Hippocampal formation (tissue), 2 donors: ENCODE results near the gene MYO5B.

Source experiments
- DNase-seq, 2 donors: peaks; one replicate each; lab custom pipeline; 2025; lab: John Stamatoyannopoulos, UW

Gene MYO5B

DNA sequence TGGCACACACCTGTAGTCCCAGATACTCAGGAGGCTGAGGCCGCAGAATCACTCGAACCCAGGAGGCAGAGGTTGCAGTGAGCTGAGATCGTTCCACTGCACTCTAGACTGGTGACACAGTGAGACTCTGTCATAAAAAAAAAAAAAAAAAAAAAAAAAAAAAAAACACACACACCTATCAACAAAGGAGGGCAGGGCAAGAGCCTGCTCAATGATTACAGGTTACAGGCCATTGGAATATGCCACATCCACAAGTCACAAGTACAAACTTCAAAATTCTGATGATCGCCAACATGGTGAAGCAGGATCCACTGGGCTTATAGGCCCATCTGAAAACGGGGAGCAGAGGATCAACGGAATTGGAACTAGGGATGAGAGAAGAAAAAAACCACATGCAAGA is 6.3 kb downstream of the MYO5B start:
- DNase-seq = no peak

DNA sequence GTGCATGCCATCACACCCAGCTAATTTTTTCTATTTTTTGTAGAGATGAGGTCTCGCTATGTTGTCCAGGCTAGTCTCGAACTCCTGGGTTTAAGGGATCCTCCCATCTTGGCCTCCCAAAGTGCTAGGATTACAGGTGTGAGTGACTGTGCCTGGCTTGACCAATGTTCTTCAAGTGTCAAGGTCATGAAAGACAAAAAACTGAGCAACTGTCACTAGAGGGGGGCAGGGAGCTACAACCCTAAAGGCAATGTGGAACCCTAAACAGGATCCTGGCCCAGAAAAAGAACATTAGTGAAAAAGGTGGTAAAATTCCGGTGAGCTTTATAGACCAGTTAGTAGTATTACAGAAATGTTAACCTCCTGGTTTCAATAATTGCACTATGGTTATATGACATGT is 7.3 kb downstream of the MYO5B start:
- no peak for DNase-seq

DNA sequence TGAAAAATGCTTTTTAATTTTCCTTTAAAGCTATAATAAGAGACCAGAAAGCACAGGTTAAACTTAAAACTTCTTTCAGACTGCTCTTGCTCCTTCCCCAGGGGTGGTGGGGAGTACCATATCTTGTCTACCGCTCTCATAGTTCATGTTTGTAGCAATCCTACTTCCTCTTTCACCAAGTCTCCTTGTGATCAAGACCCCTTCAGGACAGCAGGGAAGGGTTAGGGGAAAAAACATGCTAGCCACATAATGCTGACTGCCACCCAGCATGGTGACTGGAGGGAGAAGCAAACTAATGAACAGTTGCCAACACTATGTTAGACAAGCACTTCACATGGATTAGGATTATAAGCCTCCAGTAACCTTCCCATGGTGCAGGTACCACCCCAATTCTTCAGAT is 8.6 kb downstream of the MYO5B start:
- no peak for DNase-seq

DNA sequence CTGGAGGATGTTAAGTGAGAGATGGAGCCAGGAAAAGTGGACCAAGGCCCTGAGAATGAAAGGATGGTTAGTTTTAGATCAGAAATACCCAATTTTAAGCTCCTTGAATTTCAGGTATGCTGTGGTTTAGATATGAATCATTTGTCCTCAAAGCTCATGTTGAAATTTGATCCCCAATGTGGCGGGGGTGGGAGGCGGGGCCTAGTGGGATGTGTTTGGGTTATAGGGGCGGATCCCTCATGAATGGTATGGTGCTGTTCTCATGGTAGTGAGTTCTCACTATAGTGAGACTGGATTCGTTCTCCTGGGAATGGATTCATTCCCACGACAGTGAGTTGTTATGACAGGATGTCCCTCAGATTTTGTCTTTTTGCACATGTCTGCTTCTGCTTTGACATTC is 11.4 kb downstream of the MYO5B start:
- no peak for DNase-seq

DNA sequence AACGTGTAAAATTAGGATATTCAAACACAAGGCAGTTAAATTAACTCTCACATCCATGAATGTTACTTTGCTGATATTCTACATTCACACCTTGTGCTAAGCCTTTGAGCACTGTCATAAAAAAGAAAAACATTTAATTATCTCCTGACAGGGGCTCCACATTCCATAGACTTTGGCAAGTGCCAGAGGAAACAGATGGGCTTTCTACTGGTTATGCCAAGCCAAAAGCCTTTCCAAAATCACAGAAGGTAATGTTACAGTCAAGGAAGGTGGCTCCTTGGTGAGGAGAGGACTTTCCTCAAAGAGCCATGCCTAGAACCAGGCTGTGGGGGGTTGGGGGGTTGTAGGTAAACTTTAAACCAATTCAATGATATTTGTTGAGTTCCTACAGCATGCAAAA is 12.4 kb downstream of the MYO5B start:
- no peak for DNase-seq

DNA sequence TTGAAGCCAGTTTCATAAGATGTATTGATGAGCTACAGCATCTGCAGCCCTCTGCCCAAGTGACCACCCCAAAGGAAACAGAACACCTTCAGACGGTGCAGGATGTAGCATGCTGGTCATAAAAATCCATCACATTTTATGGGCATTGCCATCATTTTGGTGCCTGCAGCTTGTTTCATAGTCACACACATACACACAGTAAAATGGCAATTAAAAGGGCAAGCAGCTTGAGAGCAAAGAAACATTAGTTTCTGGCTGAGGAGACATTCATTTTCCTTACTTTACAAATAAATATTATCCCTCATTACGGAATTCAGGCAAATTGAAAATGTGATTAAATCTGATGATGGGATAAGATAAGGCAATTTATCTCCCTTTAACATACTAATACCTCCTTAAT is 13.4 kb downstream of the MYO5B start:
- DNase-seq = no peak

DNA sequence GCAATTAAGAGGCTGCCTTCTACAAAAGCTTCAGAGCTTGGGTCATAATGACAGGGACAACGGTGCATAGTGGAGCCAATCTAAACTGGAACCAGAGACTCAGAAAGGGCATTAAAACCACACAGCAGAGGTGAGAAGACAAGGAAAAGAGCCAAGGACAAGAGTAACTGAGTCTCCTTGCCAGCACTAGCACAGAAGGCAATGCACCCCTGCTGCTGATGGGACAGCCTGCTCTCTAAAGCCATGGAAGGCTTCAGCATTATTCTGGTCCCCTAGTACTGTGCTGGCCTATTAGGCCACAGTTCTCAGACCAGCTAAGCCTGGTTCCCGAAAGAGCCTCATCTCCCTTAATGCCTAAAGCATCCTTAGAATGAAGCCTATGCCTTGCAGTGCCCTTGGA is 15.5 kb downstream of the MYO5B start:
- no peak for DNase-seq

DNA sequence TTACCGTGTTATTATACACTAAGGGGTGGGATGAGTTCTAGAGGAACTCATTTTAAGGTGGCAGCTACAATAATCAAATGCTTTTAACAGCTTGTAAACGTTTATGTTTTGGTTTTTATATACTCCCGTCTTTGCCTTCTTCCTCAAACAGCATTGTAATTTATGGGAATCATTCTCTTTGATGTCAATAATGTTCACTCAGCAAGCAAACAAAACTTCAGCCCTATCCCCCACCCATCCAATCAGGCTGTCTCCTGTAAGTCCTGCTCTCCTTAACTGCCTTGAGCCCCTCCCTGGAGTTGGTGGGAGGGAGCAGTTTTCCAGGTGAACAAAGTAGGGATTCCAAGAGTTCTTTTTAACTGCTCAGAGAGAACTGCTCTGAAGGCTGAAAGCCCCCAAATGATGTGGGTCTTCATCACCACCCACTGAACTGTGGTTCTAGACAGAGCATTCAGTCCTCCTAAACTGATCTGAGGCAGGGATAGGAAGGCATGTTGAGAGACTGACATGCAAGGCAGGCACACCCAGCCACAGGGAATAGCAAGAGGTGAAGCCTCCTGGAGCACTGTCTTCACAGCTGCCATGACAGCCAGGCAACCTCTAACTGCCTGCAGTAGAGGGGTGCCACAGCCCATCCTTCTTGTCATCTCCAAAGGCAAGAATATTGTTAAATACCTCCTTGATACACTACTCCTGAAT is 17.5 kb downstream of the MYO5B start:
- DNase-seq = no peak

DNA sequence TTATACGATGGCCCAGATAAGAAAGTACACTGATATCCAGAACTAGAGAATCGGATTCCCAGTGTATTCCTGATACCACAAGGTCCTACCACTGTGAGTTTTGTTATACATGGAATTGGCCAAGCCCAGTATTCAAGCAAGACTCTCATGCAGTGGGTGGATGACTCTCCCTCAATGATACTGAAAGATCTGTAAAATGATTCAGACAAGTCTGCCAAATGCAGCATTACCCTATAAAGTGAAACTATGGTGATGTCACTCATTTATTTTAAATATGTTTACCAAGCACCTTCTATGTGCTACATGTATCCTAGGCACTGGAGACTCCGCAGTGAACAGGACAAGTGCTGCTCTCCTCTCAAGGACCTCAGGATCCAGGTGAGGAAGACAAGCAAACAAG is 22.6 kb downstream of the MYO5B start:
- no peak for DNase-seq

DNA sequence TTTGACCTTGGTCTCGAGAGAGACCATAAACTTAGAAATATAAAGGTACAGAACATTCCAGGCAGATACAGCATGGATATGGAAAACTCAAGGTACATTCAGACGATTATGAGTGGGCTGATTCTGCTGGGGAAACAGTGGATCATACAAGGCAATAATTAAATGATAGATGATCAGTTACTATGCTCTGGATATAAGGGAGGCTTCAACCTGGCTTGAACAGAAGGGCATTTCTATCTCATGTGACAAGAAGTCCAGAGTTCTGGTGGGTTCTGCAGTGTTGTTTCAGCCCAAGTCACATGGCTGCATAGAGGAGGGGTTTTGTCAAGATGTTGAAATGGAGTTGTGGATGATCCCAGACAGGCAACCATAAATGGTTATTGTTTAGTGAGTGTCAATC is 23.5 kb downstream of the MYO5B start:
- no peak for DNase-seq

DNA sequence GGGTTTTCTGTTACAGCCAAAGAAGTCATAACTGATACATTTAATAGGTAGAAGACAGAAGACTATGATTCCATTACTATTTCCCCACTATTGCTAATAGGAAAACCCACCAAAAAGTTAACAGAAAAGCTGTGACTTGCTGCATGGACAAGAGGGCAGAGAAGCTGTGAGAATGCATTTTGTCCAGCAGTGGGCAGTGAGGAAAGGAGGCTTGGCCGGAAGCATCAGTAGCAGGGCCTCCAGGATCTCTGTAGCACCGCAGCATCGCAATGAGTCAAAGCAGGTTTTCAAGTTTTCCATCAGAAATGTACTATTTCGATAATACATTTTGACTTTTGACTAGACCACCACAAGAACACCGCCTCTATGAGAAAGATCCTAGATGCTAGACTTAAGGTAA is 24.9 kb downstream of the MYO5B start:
- DNase-seq = no peak

DNA sequence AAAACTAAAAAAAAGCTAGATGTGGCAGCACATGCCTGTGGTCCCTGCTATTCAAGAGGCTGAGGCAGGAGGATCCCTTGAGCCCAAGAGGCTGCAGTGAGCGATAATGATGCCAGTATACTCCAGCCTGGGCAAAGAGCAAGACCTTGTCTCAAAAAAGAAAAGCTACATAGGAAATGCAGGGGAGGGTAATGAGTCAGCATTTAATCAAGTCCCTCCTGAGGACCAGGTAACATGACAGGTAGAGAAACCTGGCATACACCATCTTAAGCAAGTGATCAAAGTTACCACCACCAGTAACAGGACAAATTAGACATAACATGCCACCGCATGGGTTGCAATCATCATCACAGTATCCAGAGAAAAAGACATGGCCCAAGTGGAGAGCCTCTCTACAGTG is 25.8 kb downstream of the MYO5B start:
- no peak for DNase-seq

DNA sequence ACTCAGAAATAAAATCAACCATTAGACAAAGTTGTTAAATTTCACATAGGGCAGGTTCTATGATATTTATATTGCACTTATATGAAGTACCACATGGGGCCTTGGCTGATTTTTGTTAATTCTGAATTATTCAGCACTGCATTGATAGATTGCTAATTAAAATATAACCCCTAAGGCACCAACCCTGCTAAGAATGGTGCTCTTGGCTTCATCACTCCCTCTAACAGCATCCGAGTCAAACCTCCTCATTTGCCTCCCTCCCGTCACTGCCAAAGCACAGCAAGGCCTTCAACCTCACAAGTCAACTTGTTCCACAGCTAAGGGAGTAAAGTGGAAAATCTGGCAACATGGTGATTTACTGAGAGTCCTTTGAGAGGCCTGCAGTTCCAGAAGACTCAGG is 27.0 kb downstream of the MYO5B start:
- no peak for DNase-seq

DNA sequence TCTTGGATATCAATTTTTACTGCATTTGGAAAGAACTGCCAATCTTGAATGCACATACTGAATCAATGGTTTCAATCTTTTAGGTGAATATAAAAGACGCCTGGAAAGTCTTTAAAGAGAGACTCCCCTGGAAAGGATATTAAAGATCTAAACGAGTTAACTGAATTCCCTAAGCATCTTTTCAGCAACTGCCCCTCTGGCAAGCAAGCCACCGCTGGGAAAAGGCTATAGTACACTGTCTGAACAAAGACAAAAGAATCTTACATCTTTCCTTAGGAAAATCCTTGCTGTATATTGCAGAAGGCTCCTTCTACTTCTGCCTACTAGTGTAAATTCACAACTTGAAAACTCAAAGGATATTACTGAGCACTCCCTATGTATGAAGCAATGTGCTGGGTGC is 28.0 kb downstream of the MYO5B start:
- no peak for DNase-seq

DNA sequence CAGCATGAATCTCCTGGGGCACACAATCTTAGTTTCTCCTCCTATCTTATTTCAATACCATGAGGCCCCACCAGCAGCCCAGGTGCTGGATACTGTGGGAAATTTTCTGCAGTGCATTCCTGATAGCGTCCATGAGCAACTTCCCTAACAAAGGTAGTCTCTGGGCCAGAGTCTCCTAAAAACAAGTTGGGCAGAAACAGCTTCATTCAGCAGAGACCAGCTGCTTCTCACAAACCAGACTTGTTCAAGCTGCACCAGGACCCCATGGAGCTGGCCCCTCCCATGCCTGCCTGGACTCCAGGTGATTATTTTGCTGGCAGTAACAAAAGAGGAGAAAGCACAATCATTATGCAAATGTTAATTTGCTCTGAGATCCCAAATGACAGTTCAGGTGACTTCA is 31.4 kb downstream of the MYO5B start:
- DNase-seq = no peak

DNA sequence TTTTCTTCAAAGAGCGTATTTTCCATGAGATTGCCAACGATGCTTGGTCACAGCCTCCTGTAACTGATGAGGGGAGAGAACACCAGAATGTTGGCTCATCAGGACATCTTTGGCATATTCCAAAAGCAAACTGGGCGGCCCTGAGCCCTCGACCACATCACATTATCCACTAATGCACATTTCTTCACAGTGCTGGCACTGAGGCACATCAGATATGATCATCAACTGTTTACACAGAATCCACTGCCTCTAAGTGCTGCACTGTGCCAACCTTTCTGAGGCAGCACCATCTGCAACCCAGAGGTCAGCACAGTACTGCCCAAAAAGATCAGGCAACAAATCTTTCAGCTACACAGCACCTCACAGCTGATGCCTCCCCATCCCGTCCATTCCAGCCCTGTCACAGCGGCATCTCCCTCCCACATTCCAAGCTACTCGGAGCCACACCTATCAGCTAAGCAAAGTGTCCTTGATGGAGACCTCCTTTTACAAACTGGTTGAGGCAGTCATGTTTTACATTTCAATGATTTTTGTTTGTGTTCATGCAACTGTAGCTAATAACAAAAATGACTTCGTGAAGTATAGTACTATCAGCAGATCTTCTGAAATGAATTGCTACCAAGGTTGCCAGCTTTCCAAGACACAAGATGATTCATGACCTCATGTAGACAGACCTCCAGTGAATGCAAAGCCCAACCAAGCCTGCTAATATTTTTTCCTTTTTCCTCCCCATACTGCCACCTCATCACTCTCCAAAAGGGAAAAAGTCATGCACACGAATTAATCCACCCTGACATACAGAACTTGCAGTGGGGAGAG is 32.3 kb downstream of the MYO5B start:
- DNase-seq = no peak

DNA sequence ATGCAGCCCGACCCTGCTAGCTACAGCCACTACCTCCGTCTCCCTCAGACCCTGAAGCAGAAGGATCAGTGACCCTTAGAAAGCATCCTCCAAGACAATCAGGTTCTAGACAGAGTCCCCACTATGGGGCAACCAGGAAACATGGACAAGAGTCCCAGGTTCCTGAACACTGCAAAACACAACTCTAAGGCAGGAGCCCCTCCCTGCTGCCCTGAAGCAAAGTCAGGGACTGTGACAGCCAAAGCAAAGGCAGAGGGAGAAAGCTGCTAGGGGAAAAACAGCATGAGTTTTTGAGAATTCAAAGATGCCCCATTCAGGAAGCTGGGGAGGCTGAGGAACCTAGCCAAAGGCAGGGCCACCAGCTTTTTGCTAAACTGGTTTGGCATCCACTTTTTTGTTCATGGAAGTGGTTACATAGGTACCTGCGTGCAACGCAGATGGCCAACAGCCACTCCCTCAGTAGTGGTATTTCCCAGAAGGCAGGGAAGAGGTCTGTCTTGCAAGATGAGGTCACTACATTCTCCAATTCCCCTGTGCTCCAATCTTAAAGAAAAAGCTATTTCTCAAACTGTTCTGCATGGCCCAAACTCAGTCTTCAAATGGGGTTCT is 33.2 kb downstream of the MYO5B start:
- no peak for DNase-seq

DNA sequence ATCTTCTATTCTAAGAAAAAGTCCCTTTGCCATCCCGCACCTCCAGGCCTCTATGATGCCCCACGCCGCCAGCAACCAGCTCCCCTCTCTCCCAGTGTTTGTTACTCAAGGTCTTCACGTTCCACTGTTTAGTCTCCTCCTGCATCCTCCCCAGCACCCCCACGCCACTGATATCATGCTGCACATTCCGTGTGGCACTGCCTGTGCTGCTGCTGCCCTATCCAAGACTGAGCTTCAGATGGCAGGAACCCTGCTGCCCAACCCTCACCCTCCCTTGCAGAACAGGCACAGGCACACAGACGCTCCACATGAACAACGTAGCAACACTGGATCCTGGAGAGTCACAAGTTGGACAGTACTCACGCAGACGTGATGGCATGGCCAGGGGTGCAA is 35.3 kb downstream of the MYO5B start:
- no peak for DNase-seq

DNA sequence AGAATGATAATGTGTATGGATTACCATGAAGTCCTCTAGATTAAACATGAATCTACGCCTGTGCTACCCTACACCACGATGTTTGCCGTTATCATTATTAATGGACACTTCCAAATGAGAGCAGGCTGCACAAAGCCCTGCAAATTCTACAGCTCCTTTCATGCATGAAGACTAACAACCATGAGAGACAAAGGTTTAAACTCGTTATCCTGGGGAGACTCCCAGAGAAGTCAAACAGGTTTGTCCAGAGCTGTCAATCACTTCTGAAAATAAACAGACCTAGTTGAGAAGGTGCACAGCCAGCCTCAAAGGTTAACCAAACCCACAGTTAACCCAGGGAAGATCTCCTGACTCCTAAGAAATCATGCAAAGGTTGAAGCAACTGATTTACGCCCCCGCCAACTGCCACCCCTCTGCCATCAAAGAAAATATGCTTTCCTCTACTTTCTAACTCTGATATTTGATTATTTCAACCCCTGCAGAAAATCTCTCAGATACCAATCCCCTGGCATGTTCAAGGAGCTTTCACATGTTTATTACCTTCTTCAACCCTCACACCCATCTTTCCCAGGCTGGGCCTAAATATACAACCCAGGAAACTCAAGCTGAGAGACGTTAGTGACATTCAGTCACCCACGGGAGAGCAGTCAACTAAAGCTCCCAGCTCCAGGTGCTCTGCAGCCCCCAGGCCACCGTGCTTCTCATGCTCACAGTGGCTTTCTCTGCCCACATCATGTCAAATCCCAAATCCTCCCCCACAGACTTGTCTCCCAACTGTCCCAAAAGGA is 35.9 kb downstream of the MYO5B start:
- no peak for DNase-seq

DNA sequence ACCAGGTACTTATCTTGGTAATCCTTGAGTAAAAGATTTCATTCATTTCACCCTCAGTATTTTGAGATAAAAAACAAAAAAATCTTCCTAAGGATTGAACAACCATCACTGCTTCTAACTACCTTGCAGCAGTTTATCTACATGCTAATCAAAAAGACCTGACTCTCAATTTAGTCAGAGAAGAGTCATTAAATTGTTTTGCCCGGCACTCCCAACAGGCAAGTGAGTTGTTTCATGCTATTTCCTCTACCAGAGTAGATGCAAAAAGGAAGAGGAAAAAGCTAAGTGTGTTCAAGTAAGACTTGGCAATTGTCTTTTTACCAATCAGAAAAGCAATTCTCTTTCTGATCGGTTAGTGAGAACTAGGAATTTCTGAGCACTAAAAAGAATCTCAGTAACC is 39.5 kb downstream of the MYO5B start:
- DNase-seq = no peak

DNA sequence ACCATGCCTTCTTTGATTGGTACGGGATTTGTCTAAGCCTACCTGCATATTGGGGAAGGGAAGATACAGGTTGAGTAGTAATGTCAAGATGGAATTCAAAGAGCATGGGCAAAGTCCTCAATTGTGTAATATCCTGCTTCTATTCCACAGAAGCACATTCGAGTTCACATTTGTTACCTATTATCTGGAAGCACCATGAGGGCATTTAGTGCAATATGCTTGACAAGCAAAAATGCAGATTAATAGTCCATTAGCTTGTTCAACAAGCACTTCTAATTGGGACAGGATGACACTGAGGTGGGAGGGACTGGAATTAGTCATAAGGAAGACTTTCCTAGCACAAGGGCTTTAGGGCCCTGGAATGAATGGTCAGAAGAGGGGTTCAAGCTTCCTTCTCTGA is 40.5 kb downstream of the MYO5B start:
- DNase-seq = no peak

DNA sequence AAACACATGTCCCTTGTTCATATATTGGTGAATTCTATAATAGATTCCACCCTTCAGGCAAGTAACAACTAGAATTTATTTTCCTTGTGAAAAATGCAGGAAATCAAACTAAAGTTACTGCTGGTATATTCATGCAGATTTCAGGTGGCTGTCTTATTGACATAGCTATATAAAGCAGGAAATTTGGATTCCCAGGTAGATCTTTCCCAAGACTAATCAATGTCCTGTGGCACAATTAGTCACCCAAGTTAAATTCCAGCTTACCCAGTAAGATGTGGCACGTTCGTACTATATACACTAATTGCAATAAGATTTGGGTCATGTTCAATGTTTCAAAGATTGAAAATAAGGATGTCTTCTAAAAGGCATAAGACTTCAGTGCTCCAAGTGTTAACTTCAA is 42.0 kb downstream of the MYO5B start:
- no peak for DNase-seq

DNA sequence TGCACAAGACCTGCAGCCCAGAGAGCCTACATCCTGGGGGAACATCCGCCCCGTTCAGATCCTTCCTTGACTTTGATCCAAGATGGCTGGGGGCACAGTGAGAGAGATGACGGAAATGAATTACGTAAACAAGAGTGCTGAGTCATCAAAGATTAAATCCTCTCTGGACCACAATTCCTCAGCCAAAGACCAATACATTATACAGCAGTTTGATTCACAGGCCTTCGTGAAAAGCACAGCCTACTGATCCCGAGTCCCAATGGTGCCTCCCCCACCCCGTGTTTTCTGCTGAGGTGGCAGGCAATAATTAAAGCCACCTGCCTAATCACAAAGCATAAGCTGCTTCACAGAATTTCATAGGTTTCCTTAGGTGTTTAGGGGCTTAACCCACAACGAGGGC is 43.0 kb downstream of the MYO5B start:
- no peak for DNase-seq
